SH-SY5Y (cell line): ENCODE measurements around the gene OR5H1.

Experiments used
- GATA2 ChIP-seq: IDR thresholded peaks from 2 replicates; pipeline ENCODE4 v1.6.1; 2011; ENCODE audit warnings: mild to moderate bottlenecking, low read depth, low read length
- GATA3 ChIP-seq: IDR thresholded peaks from 2 replicates; pipeline ENCODE4 v1.6.1; 2011; ENCODE audit warnings: low read depth, mild to moderate bottlenecking, low read length, moderate library complexity

OR5H1 gene

DNA sequence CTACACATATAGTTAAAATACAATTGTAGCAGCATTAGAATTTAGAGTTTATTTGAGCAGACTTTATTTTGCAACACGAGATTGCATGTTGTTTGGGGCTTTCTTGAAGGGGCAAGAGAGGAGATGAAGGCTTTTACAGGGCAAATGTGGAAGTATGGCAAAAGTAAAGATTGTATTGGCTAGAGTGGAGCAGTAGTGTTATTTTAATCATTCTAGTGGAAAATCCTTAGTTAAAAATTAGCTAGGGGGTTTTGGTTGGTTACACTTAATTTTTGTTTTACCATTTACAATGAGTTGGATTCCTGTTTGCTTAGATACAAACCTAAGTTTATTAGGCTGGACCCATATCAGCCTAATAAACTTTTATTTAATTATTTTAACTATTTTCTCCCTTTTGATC is 40.5 kb downstream of the OR5H1 start:
- TF ChIP-seq GATA2 (no peak), GATA3 (no peak)

- TF ChIP-seq GATA3 (no peak), GATA2 (no peak)
Measured at GRCh38 chr3:98172621-98173020, 42.1 kb downstream of the OR5H1 start.

DNA sequence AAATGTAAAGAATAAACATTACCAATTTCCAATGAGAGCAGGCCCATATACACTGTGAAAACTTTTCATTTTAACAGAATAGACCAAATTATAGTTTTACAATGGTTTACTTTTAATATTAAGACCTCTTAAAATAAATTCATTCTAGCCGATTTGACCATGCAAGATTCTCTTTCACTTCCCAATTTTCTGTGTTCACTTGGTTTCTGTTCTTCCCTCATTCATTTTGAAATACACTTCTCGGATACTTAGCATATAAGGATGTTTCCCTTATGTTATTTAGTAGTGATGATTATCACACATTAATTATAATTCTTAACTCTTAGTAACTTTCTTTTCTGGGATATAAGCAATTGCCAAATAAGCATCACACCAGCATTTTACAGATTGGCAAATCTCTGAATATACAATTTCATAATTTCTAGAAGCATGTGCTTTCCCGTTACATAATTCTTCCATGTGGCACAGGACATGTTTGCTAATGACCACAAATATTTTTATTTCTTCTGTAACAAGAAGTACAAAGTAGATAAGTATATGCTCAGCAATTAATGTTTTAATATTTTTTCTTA is 49.9 kb downstream of the OR5H1 start:
- TF ChIP-seq GATA2 (no peak), GATA3 (no peak)

GRCh38 chr3:98182196-98182595 is 51.7 kb downstream of the OR5H1 start:
- TF ChIP-seq GATA2 (no peak), GATA3 (no peak)

DNA sequence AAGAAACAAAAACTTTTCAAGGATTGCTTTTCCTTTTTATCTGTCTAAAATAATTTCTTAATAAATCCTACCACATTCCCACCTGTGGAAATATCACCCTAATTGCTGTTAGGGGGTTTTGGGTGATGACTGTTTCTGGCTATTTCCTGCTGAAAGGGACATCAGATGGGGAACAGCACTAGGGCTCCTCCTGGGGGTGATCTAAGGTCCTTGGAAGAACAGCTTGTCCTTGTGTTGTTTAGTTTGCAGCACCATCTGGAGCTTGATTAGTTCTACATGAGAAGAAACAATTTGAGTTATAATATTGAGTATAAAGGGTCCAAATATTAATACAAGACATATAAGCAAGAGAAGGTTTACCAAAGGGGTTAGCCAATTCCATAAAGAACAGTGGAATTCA is 54.7 kb downstream of the OR5H1 start:
- TF ChIP-seq GATA3 (no peak), GATA2 (no peak)
